CD4-positive, alpha-beta T cell (primary cell): ENCODE data around the gene ZNF605. TPM values are rescaled to one million over a fixed set of nuclear protein-coding genes. Genes with fewer than 3 reads are reported as not detected.

Experiments
- ATAC-seq: fragments of 200-7000 bp; cut with Tn5 transposase; one replicate; pipeline ENCODE4 v1.10.0; 2022; ENCODE audit warnings: mild to moderate bottlenecking; ENCODE audit not compliant: poor library complexity
- CTCF ChIA-PET: fragments of 350-600 bp; sonication (Branson Sonifier 250); formaldehyde crosslinking; loops from one replicate; lab custom pipeline; 2021; ENCODE audit warnings: antibody characterized with exemption, inconsistent platforms; lab: Charles Lee
- POLR2A ChIA-PET: fragments of 350-600 bp; sonication (Branson Sonifier 250); formaldehyde crosslinking; loops from one replicate; lab custom pipeline; 2021; ENCODE audit warnings: antibody characterized with exemption, inconsistent platforms; lab: Charles Lee
- DNase-seq, 14 experiments: peaks; one replicate each; pipeline ENCODE4 v3.0.0-alpha.2; 2013 to 2020; ENCODE audit warnings: mixed read lengths in 2 of 14
- H3K27ac ChIP-seq, 2 donors: one replicate each; pipeline versions ENCODE4 v1.5.1 to v1.7.0; 2013; ENCODE audit warnings: low read length in 2 of 2, low read depth in 1 of 2, mild to moderate bottlenecking in 1 of 2
- H3K27me3 ChIP-seq, 2 experiments: 1 replicate in 1 of 2; 2 replicates in 1 of 2; pipeline versions ENCODE4 v1.6.1 to v1.7.0; 2013; ENCODE audit warnings: low read length in 2 of 2, control low read depth in 1 of 2, mild to moderate bottlenecking in 1 of 2, moderate library complexity in 1 of 2; ENCODE audit not compliant: insufficient read depth in 2 of 2, control insufficient read depth in 1 of 2
- H3K36me3 ChIP-seq: one replicate; pipeline ENCODE4 v1.6.1; 2013; ENCODE audit warnings: low read length, control low read depth; ENCODE audit not compliant: insufficient read depth
- H3K4me1 ChIP-seq: one replicate; pipeline ENCODE4 v1.6.1; 2013; ENCODE audit warnings: low read length, control low read depth; ENCODE audit not compliant: insufficient read depth
- H3K4me3 ChIP-seq: one replicate; pipeline ENCODE4 v1.5.1; 2013; ENCODE audit warnings: mild to moderate bottlenecking, low read length, moderate library complexity
- H3K9me3 ChIP-seq, 2 experiments: 1 replicate in 1 of 2; 2 replicates in 1 of 2; pipeline versions ENCODE4 v1.6.1 to v1.7.0; 2013; ENCODE audit warnings: low read length in 2 of 2, mild to moderate bottlenecking in 2 of 2, control low read depth in 1 of 2, moderate library complexity in 1 of 2; ENCODE audit not compliant: control insufficient read depth in 1 of 2, insufficient read depth in 1 of 2
- H3K27ac Mint-ChIP-seq: one replicate; pipeline ENCODE4 v1.8.0; 2020; ENCODE audit warnings: mixed read lengths
- H3K27me3 Mint-ChIP-seq: one replicate; pipeline ENCODE4 v1.8.0; 2021; ENCODE audit warnings: mixed read lengths
- H3K36me3 Mint-ChIP-seq: one replicate; pipeline ENCODE4 v1.8.0; 2021; ENCODE audit warnings: low read depth, mixed read lengths
- H3K4me1 Mint-ChIP-seq: one replicate; pipeline ENCODE4 v1.8.0; 2021; ENCODE audit warnings: low read depth, mixed read lengths
- H3K4me3 Mint-ChIP-seq: one replicate; pipeline ENCODE4 v1.8.0; 2020; ENCODE audit warnings: mild to moderate bottlenecking, mixed read lengths
- H3K9me3 Mint-ChIP-seq: one replicate; pipeline ENCODE4 v1.8.0; 2020; ENCODE audit warnings: mixed read lengths
- intact Hi-C, 2 experiments: fragments of 100-400 bp; cut with DNase I in 1 of 2; cut with micrococcal nuclease in 1 of 2; formaldehyde crosslinking; loops; one replicate each; pipeline versions ENCODE4 v1.15.1 to v1.9.0; 2023 to 2025; cut with DNase I, micrococcal nuclease
- total RNA-seq, 174 experiments: library from RNA in 2 of 174; stranded (reverse) in 2 of 174; gene quantifications; one replicate each; pipeline ENCODE4 v1.2.3 and lab custom pipeline; 2021 to 2026
- TF ChIP-seq, protein P1 (sequence below): fragments of 200-600 bp; IDR thresholded peaks from one replicate; pipeline ENCODE4 v1.8.0; 2022; ENCODE audit warnings: antibody characterized with exemption, mild to moderate bottlenecking

ZNF605 gene
- total RNA-seq, 2 experiments from 2014 or later = 5.3 to 5.8 TPM

DNA sequence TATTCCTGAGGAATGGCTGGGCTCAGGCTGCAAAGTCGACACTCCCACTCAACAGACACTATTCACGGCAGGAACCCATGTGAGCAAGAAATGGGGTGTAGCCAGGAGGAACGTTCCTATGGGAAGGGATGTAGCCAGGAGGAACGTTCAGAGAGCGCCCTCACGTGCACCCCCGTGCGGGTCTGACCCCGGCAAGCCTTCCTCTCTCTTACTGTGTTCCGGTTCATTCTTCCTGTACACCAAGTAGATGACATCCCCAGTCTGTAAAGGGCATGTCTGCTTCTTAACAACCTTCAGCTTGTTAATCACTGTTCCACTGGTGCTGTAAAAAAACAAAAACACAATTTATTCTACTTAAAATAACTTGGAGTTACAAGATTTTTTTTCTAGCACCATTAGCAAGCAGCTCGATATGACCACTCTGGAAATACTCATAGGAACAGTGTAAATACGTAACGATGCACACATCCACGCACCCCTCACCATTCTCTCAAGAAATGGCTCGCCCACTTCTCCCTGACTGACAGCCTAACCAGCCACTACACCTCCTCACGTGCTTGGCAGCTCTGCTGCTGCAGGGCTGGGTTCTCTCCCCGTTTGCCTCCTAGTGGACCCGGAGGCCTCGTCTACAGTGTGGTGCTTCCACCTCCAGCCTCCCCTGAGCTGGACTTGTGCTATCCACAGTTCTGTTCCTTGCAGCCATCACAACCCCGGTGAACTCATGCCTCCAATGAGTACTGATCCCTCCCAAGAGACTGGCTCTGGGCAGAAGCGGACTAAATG is 83.8 kb downstream of the ZNF605 start:
- intact Hi-C loops = loop anchor here in 1 of 2 experiments (5.0 kb wide), 1 partner anchor 40 kb away; no protein-coding TSS in a partner anchor
- POLR2A ChIA-PET = interaction anchor here (0.7 to 2.9 kb wide), 9 partner anchors 15 to 208 kb away, joined by 3 to 28 read pairs (median 7); partner anchors contain the start of genes CHFR, GOLGA3 and ZNF140
- Histone ChIP-seq H3K4me1 (peaks cover 25% of the 10 kb centered on the region), H3K27ac (peak overlapping the region in 1 of 2 donors; percentile 57), H3K36me3 (peaks cover 75% of the 10 kb centered on the region), H3K27me3 (no peaks in the 10 kb centered on the region), H3K9me3 (no peaks in the 10 kb centered on the region), H3K4me3 (no peak overlapping the region)
- ATAC-seq = peak; percentile 35
- H3K36me3 Mint-ChIP-seq = peaks cover 73% of the 10 kb centered on the region
- CTCF ChIA-PET = interaction anchor here (1.2 kb wide), 1 partner anchor 33 kb away, joined by 5 read pairs; no protein-coding TSS in a partner anchor
- H3K27me3 Mint-ChIP-seq = no peaks in the 10 kb centered on the region
- DNase-seq = no peak
- peak overlapping the region; percentile 93 for H3K27ac Mint-ChIP-seq
- TF ChIP-seq, protein P1, sequence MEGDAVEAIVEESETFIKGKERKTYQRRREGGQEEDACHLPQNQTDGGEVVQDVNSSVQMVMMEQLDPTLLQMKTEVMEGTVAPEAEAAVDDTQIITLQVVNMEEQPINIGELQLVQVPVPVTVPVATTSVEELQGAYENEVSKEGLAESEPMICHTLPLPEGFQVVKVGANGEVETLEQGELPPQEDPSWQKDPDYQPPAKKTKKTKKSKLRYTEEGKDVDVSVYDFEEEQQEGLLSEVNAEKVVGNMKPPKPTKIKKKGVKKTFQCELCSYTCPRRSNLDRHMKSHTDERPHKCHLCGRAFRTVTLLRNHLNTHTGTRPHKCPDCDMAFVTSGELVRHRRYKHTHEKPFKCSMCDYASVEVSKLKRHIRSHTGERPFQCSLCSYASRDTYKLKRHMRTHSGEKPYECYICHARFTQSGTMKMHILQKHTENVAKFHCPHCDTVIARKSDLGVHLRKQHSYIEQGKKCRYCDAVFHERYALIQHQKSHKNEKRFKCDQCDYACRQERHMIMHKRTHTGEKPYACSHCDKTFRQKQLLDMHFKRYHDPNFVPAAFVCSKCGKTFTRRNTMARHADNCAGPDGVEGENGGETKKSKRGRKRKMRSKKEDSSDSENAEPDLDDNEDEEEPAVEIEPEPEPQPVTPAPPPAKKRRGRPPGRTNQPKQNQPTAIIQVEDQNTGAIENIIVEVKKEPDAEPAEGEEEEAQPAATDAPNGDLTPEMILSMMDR = no peak
- H3K4me3 Mint-ChIP-seq = peak overlapping the region; percentile 71
- H3K4me1 Mint-ChIP-seq = peaks cover 41% of the 10 kb centered on the region
- H3K9me3 Mint-ChIP-seq = no peaks in the 10 kb centered on the region

DNA sequence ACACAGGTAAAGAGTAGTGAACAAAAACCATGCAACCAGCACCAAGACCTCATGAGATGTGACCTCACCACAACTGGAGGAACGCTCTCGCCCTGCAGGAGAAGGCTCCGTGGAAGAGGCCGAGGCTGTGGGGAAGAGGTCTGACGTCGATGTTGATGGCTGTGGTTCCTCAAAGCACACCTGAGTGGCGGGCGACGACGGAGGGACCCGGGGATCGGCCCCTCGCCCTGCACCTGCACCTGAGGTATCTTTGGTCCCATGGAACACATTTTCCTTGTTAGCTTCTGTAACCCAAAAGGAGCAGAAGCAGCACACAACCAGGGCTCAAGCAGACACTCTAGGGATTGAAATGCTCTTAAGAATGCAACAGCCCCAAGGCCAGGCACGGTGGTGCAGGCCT is 86.6 kb downstream of the ZNF605 start:
- no peak overlapping the region for H3K4me3 Mint-ChIP-seq
- Histone ChIP-seq H3K9me3 (no peaks in the 10 kb centered on the region), H3K27ac (no peak overlapping the region), H3K4me3 (no peak overlapping the region), H3K27me3 (no peaks in the 10 kb centered on the region), H3K36me3 (peaks cover 72% of the 10 kb centered on the region), H3K4me1 (peaks cover 33% of the 10 kb centered on the region)
- peaks cover 71% of the 10 kb centered on the region for H3K36me3 Mint-ChIP-seq
- ChIA-PET POLR2A (no interaction called here), CTCF (no interaction called here)
- peaks cover 53% of the 10 kb centered on the region for H3K4me1 Mint-ChIP-seq
- no peak for DNase-seq
- intact Hi-C loops = loop anchor here in 1 of 2 experiments (5.0 kb wide), 1 partner anchor 37 kb away; no protein-coding TSS in a partner anchor
- TF ChIP-seq, protein P1 = no peak
- no peaks in the 10 kb centered on the region for H3K27me3 Mint-ChIP-seq
- ATAC-seq = no peak
- no peaks in the 10 kb centered on the region for H3K9me3 Mint-ChIP-seq
- H3K27ac Mint-ChIP-seq = no peak overlapping the region

Other genes with a start within 250 kb of the ZNF605 start
- 10 to 100 TPM; 12.8 to 15.1 TPM for gene PGAM5, start 245.5 kb downstream of the ZNF605 start, total RNA-seq
- 10 to 100 TPM; 61.7 to 65.7 TPM for gene ANKLE2, start 194.5 kb downstream of the ZNF605 start, total RNA-seq
- 10 to 100 TPM; 31.5 to 34.0 TPM for gene GOLGA3, start 127.4 kb downstream of the ZNF605 start, total RNA-seq
- gene CHFR, start 68.7 kb downstream of the ZNF605 start, total RNA-seq = 10 to 100 TPM; 75.1 to 85.6 TPM
- 10 to 100 TPM; 29.1 to 31.9 TPM for gene ZNF26, start 30.1 kb upstream of the ZNF605 start, total RNA-seq
- gene ZNF84, start 81.2 kb upstream of the ZNF605 start, total RNA-seq = 10 to 100 TPM; 22.8 to 26.0 TPM
- 1 to 10 TPM; 6.6 to 8.5 TPM for gene ZNF140, start 124.6 kb upstream of the ZNF605 start, total RNA-seq
- 1 to 10 TPM; 4.5 TPM for gene ZNF891, start 174.0 kb upstream of the ZNF605 start, total RNA-seq
- gene ZNF10, start 174.3 kb upstream of the ZNF605 start, total RNA-seq = 10 to 100 TPM; 43.3 to 47.8 TPM
- 10 to 100 TPM; 15.1 to 17.6 TPM for gene ZNF268, start 225.2 kb upstream of the ZNF605 start, total RNA-seq